ENCODE results near the gene STIL. TPM values are rescaled to one million over a fixed set of nuclear protein-coding genes. Genes with fewer than 3 reads are reported as not detected.

STIL gene
- total RNA-seq, 1 donor from 2014 or later, result 19.7 TPM

- Mint-ChIP-seq H3K9me3 (no peaks in the 10 kb centered on the region), H3K27me3 (no peaks in the 10 kb centered on the region), H3K4me3 (peak overlapping the region; percentile 95), H3K4me1 (ENCODE audit: unreplicated experiment) (peaks cover 11% of the 10 kb centered on the region), H3K27ac (peak overlapping the region; percentile 93), H3K36me3 (no peaks in the 10 kb centered on the region)
- DNase-seq (ENCODE audit: extremely low spot score, unreplicated experiment), result no peak
- no peak for TF ChIP-seq CTCF (conservative IDR thresholded peaks at IDR 0.05)
Measured at GRCh38 chr1:47334765-47335435, 21.0 kb upstream of the STIL start.

- peak; percentile 11 for TF ChIP-seq CTCF (conservative IDR thresholded peaks at IDR 0.05)
- peak overlapping the region; percentile 95 for H3K4me3 Mint-ChIP-seq
- no peaks in the 10 kb centered on the region for H3K27me3 Mint-ChIP-seq
- H3K4me1 Mint-ChIP-seq (ENCODE audit: unreplicated experiment), result peaks cover 11% of the 10 kb centered on the region
- peak; percentile 85 for DNase-seq (ENCODE audit: extremely low spot score, unreplicated experiment)
- H3K27ac Mint-ChIP-seq, result peak overlapping the region; percentile 93
- H3K9me3 Mint-ChIP-seq, result no peaks in the 10 kb centered on the region
- no peaks in the 10 kb centered on the region for H3K36me3 Mint-ChIP-seq
Measured at GRCh38 chr1:47333922-47334764, 20.2 kb upstream of the STIL start.

GRCh38 chr1:47333578-47333921 is 19.6 kb upstream of the STIL start, which contains the start of gene CMPK1:
TSS of gene CMPK1 (plus strand) at chr1:47333790. CDS start at chr1:47333946, 156 bp downstream.
- Mint-ChIP-seq H3K27ac (peak within 1 kb of the TSS; percentile 93), H3K36me3 (no peaks in the 10 kb centered on the region), H3K4me1 (ENCODE audit: unreplicated experiment) (peaks cover 11% of the 10 kb centered on the region), H3K9me3 (no peaks in the 10 kb centered on the region), H3K4me3 (peak within 1 kb of the TSS; percentile 95), H3K27me3 (no peaks in the 10 kb centered on the region)
- peak; percentile 21 for TF ChIP-seq CTCF (conservative IDR thresholded peaks at IDR 0.05)
- DNase-seq (ENCODE audit: extremely low spot score, unreplicated experiment), result no peak

GRCh38 chr1:47332779-47333577 is 19.0 kb upstream of the STIL start:
- Mint-ChIP-seq H3K36me3 (no peaks in the 10 kb centered on the region), H3K9me3 (no peaks in the 10 kb centered on the region), H3K27ac (no peak overlapping the region), H3K4me3 (no peak overlapping the region), H3K27me3 (no peaks in the 10 kb centered on the region), H3K4me1 (ENCODE audit: unreplicated experiment) (peaks cover 11% of the 10 kb centered on the region)
- no peak for DNase-seq (ENCODE audit: extremely low spot score, unreplicated experiment)
- no peak for TF ChIP-seq CTCF (conservative IDR thresholded peaks at IDR 0.05)

GRCh38 chr1:47331875-47332274 is 17.9 kb upstream of the STIL start:
- H3K27me3 Mint-ChIP-seq, result no peaks in the 10 kb centered on the region
- TF ChIP-seq CTCF (conservative IDR thresholded peaks at IDR 0.05), result no peak
- no peaks in the 10 kb centered on the region for H3K36me3 Mint-ChIP-seq
- peaks cover 11% of the 10 kb centered on the region for H3K4me1 Mint-ChIP-seq (ENCODE audit: unreplicated experiment)
- peak overlapping the region; percentile 35 for H3K4me3 Mint-ChIP-seq
- no peak for DNase-seq (ENCODE audit: extremely low spot score, unreplicated experiment)
- H3K27ac Mint-ChIP-seq, result no peak overlapping the region
- no peaks in the 10 kb centered on the region for H3K9me3 Mint-ChIP-seq

Data from type B pancreatic cell (in vitro differentiated cells).